GM12875 (cell line): ENCODE measurements around the gene SKAP2.

ENCODE experiments used
- H3K4me3 ChIP-seq: one replicate; pipeline ENCODE4 v1.5.1; 2011; ENCODE audit warnings: low read depth, low read length, control low read depth
- TF ChIP-seq, protein P1 (sequence below): IDR thresholded peaks from 2 replicates; pipeline ENCODE4 v1.5.1; 2011; ENCODE audit warnings: low read depth, mild to moderate bottlenecking, control low read depth, inconsistent platforms, low read length, moderate library complexity, borderline replicate concordance; ENCODE audit not compliant: insufficient read depth

SKAP2 gene

DNA sequence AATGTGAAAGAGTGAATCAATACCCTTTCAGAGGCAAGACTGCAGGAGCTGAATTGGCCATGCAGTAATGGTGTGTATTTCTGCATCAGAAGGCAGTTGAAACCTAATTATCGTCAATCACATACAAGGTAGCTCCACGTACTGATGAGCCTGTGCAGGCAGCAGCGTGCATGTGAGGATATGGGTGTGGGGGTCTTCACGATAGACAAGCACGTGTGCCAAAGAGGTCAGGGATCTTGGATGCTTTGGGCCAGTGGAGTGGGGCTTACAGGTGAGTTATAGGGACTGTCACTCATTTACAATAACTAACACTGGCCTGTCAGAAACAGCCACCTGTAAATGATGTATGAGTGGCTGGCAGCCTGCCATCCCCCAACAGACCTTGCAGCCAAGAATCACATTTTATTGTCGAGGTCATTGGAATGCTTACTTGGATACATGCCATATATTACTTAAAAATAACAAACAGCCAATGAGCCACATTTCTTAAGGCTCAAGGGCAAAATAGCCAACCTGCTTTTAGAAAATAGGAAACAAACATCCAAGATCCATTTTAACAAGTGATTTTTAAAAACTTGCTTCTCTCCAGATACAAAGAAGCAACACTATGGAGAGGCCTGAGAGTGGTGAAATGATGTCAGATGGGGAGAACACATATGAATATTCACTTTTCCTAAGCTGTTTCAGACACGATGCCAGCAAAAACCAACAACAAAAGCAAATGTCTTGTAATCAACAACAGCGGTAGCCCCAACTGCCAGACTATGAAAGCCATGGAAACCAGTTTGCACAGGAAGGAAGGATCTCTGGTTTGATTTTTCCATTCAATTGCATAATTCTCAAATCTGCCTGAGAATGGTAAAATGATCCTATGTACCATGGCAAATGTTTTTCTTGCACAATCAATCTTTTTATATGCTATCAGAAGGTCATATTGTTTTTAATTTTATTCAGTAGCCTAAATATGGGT, 210.7 kb downstream of the SKAP2 start:
- H3K4me3 ChIP-seq: no peak overlapping the region
- TF ChIP-seq, protein P1, sequence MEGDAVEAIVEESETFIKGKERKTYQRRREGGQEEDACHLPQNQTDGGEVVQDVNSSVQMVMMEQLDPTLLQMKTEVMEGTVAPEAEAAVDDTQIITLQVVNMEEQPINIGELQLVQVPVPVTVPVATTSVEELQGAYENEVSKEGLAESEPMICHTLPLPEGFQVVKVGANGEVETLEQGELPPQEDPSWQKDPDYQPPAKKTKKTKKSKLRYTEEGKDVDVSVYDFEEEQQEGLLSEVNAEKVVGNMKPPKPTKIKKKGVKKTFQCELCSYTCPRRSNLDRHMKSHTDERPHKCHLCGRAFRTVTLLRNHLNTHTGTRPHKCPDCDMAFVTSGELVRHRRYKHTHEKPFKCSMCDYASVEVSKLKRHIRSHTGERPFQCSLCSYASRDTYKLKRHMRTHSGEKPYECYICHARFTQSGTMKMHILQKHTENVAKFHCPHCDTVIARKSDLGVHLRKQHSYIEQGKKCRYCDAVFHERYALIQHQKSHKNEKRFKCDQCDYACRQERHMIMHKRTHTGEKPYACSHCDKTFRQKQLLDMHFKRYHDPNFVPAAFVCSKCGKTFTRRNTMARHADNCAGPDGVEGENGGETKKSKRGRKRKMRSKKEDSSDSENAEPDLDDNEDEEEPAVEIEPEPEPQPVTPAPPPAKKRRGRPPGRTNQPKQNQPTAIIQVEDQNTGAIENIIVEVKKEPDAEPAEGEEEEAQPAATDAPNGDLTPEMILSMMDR: no peak

DNA sequence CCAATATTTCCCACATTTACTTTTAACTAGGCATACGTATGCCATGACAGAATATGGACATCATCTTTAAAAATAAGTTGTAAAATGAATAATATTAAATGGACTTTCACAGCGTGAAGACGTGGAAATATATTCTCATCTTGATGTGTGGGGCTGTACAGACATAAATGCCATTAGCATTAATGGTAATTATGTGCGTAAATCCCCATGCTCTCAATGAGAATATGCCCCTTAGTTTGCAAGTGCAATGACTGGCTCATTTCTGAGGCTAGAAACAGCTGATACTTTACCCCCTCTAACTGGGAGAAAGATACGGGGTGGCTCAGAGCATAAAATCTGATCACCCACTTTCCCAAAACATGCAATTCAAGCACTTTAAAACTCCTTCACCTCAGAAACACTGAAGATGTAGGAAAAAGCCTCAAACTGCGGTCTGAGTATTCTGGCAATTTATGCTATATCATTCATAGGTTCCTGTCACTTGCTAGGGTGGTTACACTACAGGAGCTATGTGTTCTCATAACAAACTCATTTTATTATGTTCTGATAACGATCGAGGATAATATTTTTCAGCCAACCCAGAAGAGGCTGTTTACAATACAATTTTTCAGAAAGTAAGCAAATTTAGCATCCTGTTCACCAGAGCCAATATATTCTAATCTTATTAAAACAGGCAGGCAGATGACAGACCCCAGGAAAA, 211.8 kb downstream of the SKAP2 start:
- TF ChIP-seq, protein P1: no peak
- no peak overlapping the region for H3K4me3 ChIP-seq

DNA sequence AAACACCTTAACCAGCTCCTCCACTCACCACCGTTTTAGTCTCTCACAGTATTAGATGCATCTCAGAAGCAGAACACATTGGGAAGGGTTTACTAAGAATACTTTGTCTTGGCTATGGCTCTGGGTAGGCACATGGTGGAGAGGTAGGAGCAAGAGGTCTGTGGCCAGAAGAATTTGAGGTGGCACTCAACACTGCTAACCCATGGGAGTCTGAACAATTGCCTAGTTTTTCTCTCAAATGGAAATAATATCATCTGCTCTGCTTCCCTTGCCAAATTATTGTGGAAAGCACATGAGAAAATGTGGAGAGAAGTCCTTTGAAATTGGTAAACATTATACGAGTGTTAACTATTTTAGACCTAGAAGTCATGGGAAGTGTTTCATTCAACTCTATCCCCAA, 214.3 kb downstream of the SKAP2 start:
- no peak overlapping the region for H3K4me3 ChIP-seq
- TF ChIP-seq, protein P1: no peak

DNA sequence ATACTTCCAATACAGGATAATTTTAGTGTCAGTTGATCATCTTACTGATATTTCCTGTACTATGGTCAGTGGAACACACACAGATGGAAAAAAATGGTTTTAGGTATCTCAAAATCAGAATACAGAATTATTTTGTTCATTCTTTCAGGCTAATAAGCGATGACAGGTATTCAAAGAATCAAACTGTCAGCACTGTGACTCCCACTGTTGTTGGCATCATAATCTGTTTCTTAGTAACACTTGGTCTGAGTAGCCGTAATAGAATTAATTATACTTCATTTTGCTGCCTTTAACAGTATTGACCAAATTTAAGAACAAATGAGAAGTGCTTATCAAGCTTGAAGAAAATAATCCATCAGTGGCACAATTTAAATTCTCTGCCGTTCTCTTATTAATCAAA, 215.0 kb downstream of the SKAP2 start:
- H3K4me3 ChIP-seq: no peak overlapping the region
- TF ChIP-seq, protein P1: no peak

DNA sequence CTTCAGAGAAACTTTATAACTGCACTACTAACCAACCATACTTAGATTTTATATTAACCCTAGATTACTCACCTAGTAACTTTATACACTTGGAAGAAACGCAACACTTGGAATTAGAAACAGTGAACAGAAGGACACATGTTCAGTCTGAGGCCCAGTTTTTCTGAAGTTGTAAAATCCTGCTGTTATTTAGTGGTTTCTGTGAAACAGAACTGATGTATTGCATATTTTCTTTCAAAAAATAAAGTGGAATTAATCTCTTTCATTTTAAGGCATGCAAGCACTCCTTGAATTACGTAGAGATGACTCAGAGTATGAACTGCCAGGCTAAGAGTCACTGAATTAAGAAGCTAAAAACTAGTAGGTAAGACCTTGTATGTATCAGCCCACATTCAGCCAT, 215.8 kb downstream of the SKAP2 start:
- TF ChIP-seq, protein P1: no peak
- H3K4me3 ChIP-seq: no peak overlapping the region

DNA sequence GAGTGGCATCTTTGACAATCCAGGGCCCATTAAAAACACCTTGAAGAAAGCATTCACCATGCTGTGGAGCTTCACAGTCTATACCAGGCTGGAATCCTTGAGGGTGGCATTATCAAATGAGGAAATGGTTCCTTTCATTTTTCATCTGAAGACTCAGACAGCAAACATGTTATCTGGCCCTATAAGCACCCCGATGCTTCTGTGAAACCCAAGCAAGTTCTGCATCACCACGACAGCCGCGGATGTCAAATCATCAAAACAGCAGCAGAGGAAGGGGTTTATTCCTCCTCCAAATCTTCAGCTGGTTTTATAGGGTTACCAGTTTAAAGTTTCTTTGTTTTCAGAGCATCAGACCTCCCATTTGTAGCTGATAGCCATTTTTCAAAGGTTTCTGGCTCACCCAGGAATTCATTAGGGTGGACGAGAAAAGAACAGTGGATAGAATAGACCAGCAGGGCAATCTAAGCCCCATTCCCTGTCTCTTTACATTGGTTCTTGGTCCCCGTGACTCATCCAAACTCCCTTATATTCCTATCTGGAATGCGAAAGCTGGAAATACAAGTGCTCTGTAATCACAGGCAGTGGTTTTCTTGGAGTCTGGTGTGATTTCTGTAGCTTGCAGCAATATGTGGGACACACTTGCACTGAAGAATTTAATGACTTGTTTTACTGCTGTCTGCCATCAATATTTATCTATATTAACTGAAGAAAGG, 217.9 kb downstream of the SKAP2 start:
- H3K4me3 ChIP-seq: no peak overlapping the region
- TF ChIP-seq, protein P1: no peak
